HL-60 (cell line): Measurements from ENCODE around the gene DLG5.

Experiments used
- POLR2AphosphoS5 ChIP-seq: IDR thresholded peaks from 2 replicates; pipeline ENCODE4 v1.6.1; 2012; ENCODE audit warnings: low read depth
- SPI1 ChIP-seq: IDR thresholded peaks from 2 replicates; pipeline ENCODE4 v1.6.1; 2012; ENCODE audit warnings: low read depth, mild to moderate bottlenecking, borderline replicate concordance
- TF ChIP-seq, protein P1 (sequence below): IDR thresholded peaks from one replicate; pipeline ENCODE4 v1.5.1; 2011; ENCODE audit warnings: low read length, control low read depth, inconsistent platforms; ENCODE audit not compliant: insufficient read depth

DNA sequence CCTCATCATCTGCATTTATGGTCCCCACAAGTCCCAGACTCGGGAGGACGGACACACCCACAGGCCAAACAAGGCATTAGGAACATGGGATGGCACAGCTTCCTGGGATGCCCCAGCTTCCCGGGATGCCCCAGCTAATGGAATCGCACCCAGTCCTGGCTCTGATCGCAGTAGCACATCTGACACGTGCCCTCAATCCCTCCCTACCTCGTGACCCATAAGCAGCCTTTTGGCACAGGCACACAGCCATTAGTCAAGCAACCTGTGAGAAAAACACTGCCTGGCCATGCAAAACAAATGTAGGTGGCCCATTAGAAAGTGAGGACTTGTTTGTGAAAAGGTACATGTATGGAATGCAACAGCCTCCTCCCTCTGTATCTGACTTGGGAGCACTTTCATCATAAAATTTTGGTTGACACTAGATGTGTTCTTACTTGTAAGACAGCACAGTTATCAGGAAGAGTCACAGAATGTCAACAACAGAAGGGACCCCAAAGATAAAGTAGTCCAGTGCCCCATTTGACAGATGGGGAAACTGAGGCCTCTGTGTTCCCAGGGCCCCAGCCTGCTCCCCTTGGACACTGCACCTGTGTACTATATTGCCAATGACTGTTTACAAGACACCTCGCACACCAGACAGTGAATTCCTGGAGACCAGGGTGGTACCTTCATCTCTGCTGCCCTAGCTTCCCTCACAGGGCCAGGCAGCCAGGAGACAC is 34.4 kb downstream of the DLG5 start:
- TF ChIP-seq, protein P1, sequence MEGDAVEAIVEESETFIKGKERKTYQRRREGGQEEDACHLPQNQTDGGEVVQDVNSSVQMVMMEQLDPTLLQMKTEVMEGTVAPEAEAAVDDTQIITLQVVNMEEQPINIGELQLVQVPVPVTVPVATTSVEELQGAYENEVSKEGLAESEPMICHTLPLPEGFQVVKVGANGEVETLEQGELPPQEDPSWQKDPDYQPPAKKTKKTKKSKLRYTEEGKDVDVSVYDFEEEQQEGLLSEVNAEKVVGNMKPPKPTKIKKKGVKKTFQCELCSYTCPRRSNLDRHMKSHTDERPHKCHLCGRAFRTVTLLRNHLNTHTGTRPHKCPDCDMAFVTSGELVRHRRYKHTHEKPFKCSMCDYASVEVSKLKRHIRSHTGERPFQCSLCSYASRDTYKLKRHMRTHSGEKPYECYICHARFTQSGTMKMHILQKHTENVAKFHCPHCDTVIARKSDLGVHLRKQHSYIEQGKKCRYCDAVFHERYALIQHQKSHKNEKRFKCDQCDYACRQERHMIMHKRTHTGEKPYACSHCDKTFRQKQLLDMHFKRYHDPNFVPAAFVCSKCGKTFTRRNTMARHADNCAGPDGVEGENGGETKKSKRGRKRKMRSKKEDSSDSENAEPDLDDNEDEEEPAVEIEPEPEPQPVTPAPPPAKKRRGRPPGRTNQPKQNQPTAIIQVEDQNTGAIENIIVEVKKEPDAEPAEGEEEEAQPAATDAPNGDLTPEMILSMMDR = no peak
- TF ChIP-seq SPI1 (no peak), POLR2AphosphoS5 (no peak)
